ENCODE measurements around the gene MYRF. TPM values are rescaled to one million over a fixed set of nuclear protein-coding genes. Genes with fewer than 3 reads are reported as not detected.

The MYRF gene
- total RNA-seq, 4 donors from 2014 or later, result 18.2 to 80.9 (median 49.9) TPM

GRCh38 chr11:61712846-61713245 lies 39.6 kb upstream of the MYRF start:
- no peaks in the 10 kb centered on the region for H3K36me3 ChIP-seq
- H3K4me1 ChIP-seq, result peaks cover 0 to 14% (median 0%) of the 10 kb centered on the region in 4 donors
- DNase-seq, result no peak
- no peaks in the 10 kb centered on the region for H3K9me3 ChIP-seq
- no peak overlapping the region for H3K27ac ChIP-seq
- no peak for TF ChIP-seq POLR2A (IDR thresholded peaks at IDR 0.05)
- TF ChIP-seq, protein P1, sequence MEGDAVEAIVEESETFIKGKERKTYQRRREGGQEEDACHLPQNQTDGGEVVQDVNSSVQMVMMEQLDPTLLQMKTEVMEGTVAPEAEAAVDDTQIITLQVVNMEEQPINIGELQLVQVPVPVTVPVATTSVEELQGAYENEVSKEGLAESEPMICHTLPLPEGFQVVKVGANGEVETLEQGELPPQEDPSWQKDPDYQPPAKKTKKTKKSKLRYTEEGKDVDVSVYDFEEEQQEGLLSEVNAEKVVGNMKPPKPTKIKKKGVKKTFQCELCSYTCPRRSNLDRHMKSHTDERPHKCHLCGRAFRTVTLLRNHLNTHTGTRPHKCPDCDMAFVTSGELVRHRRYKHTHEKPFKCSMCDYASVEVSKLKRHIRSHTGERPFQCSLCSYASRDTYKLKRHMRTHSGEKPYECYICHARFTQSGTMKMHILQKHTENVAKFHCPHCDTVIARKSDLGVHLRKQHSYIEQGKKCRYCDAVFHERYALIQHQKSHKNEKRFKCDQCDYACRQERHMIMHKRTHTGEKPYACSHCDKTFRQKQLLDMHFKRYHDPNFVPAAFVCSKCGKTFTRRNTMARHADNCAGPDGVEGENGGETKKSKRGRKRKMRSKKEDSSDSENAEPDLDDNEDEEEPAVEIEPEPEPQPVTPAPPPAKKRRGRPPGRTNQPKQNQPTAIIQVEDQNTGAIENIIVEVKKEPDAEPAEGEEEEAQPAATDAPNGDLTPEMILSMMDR (IDR thresholded peaks at IDR 0.05), result no peak
- no peaks in the 10 kb centered on the region for H3K27me3 ChIP-seq
- no peak overlapping the region for H3K4me3 ChIP-seq

DNA sequence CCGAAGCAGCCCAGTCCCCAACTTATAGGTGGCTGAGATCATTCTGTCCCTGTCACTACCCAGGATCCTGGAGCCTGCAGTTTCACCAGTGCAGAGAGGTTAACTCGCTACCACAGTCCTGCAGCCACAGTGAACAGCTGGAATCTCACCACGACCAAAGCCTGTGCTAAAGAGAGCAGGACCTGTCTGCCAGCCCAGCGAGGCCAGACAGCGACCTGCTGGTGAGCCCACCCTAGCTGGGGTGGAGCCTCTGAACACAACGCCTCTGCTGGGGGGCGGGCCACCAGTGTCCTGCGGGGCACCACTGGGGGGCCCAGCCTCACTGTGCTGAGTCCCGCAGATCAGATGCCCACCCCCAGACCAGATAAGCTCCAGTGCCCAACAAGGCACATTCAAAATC lies 39.0 kb upstream of the MYRF start:
- Histone ChIP-seq H3K27ac (no peak overlapping the region), H3K9me3 (no peaks in the 10 kb centered on the region), H3K4me1 (peaks cover 0 to 21% (median 0%) of the 10 kb centered on the region in 4 donors), H3K4me3 (no peak overlapping the region), H3K27me3 (no peaks in the 10 kb centered on the region), H3K36me3 (no peaks in the 10 kb centered on the region)
- no peak for DNase-seq
- TF ChIP-seq, protein P1 (IDR thresholded peaks at IDR 0.05), result no peak
- no peak for TF ChIP-seq POLR2A (IDR thresholded peaks at IDR 0.05)

DNA sequence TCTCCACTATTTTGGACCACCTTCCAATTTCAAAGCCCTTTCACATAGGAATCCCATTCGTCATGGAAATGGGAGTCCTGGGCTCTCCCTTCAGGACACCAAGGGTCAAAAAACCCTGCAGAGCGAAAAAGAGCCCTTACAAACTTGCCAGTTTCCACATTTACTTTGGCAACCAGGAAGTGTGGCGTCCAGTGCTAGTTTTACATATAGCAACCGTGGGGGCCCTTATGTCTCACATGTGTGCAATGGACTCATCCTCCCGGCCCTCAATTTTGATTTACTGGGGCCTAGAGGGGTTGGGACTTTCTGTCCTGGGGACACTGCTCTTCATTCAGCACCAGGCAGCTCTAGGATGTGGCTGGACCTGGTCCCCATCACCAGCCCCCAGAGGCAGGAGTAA lies 38.5 kb upstream of the MYRF start:
- Histone ChIP-seq H3K27ac (no peak overlapping the region), H3K27me3 (no peaks in the 10 kb centered on the region), H3K4me3 (no peak overlapping the region), H3K36me3 (no peaks in the 10 kb centered on the region), H3K4me1 (peaks cover 0 to 23% (median 0%) of the 10 kb centered on the region in 4 donors), H3K9me3 (no peaks in the 10 kb centered on the region)
- no peak for DNase-seq
- TF ChIP-seq POLR2A (IDR thresholded peaks at IDR 0.05), result no peak
- TF ChIP-seq, protein P1 (IDR thresholded peaks at IDR 0.05), result no peak

GRCh38 chr11:61714316-61714715 lies 38.1 kb upstream of the MYRF start:
- Histone ChIP-seq H3K27ac (no peak overlapping the region), H3K4me3 (no peak overlapping the region), H3K36me3 (no peaks in the 10 kb centered on the region), H3K27me3 (no peaks in the 10 kb centered on the region), H3K9me3 (no peaks in the 10 kb centered on the region), H3K4me1 (peaks cover 0 to 23% (median 0%) of the 10 kb centered on the region in 4 donors)
- DNase-seq, result no peak
- TF ChIP-seq POLR2A (IDR thresholded peaks at IDR 0.05), result no peak
- TF ChIP-seq, protein P1 (IDR thresholded peaks at IDR 0.05), result no peak

- no peak for DNase-seq
- Histone ChIP-seq H3K27ac (no peak overlapping the region), H3K4me1 (peaks cover 0 to 23% (median 0%) of the 10 kb centered on the region in 4 donors), H3K4me3 (no peak overlapping the region), H3K36me3 (no peaks in the 10 kb centered on the region), H3K9me3 (no peaks in the 10 kb centered on the region), H3K27me3 (no peaks in the 10 kb centered on the region)
- no peak for TF ChIP-seq POLR2A (IDR thresholded peaks at IDR 0.05)
- TF ChIP-seq, protein P1 (IDR thresholded peaks at IDR 0.05), result no peak
Measured at GRCh38 chr11:61714916-61715315, 37.5 kb upstream of the MYRF start.

- peaks cover 0 to 23% (median 0%) of the 10 kb centered on the region in 4 donors for H3K4me1 ChIP-seq
- H3K27me3 ChIP-seq, result no peaks in the 10 kb centered on the region
- no peak overlapping the region for H3K27ac ChIP-seq
- H3K4me3 ChIP-seq, result no peak overlapping the region
- no peak for DNase-seq
- no peaks in the 10 kb centered on the region for H3K36me3 ChIP-seq
- no peaks in the 10 kb centered on the region for H3K9me3 ChIP-seq
- no peak for TF ChIP-seq POLR2A (IDR thresholded peaks at IDR 0.05)
- TF ChIP-seq, protein P1 (IDR thresholded peaks at IDR 0.05), result no peak
Measured at GRCh38 chr11:61715867-61716266, 36.6 kb upstream of the MYRF start.
